Subcutaneous adipose tissue (tissue), 4 donors: ENCODE data around the gene BRSK2. TPM values are rescaled to one million over a fixed set of nuclear protein-coding genes. Genes with fewer than 3 reads are reported as not detected.

Experiments
- CTCF ChIP-seq: fragments of 450-650 bp; IDR thresholded peaks from one replicate; pipeline ENCODE4 v1.5.1; 2016; ENCODE audit warnings: low read depth, mild to moderate bottlenecking, control low read depth, antibody characterized with exemption, moderate library complexity
- total RNA-seq, 4 donors: library from RNA; depleted of rRNA; stranded (reverse); fragments of >200 nt; gene quantifications; one replicate each; pipeline ENCODE4 v1.1.0, GENCODE V29; 2016

Gene BRSK2
- total RNA-seq, 4 donors from 2014 or later = 0.22 to 0.49 TPM; not detected in 2

- no peak for TF ChIP-seq CTCF
Measured at GRCh38 chr11:1370186-1371025, 19.3 kb upstream of the BRSK2 start.

- no peak for TF ChIP-seq CTCF
Measured at GRCh38 chr11:1371026-1371325, 18.8 kb upstream of the BRSK2 start.

GRCh38 chr11:1371377-1371776, 18.4 kb upstream of the BRSK2 start:
- TF ChIP-seq CTCF = no peak

- TF ChIP-seq CTCF = no peak
Measured at GRCh38 chr11:1371836-1372465, 17.8 kb upstream of the BRSK2 start.

- TF ChIP-seq CTCF = no peak
Measured at GRCh38 chr11:1372660-1373059, 17.1 kb upstream of the BRSK2 start.

GRCh38 chr11:1373536-1374214, 16.1 kb upstream of the BRSK2 start:
- TF ChIP-seq CTCF = no peak
